ENCODE results near the gene GXYLT2. TPM values are rescaled to one million over a fixed set of nuclear protein-coding genes. Genes with fewer than 3 reads are reported as not detected.

Gene GXYLT2
- total RNA-seq, 1 donor: 77.4 TPM

- no peaks in the 10 kb centered on the region for H3K27me3 ChIP-seq (ENCODE audit: insufficient read depth, low read length)
- H4K20me1 ChIP-seq (ENCODE audit: insufficient read depth, low read length): peaks cover 10% of the 10 kb centered on the region
- no peaks in the 10 kb centered on the region for H3K79me2 ChIP-seq (ENCODE audit: insufficient read depth, low read length)
- H3K4me1 ChIP-seq (ENCODE audit: insufficient read depth, low read length): peaks cover 21% of the 10 kb centered on the region
- H3K9me3 ChIP-seq (ENCODE audit: low read depth, low read length): no peaks in the 10 kb centered on the region
- H3K36me3 ChIP-seq (ENCODE audit: insufficient read depth, low read length): no peaks in the 10 kb centered on the region
- H3K4me3 ChIP-seq (ENCODE audit: insufficient read depth, low read length): no peak overlapping the region
- H2AFZ ChIP-seq (ENCODE audit: low read length): no peak overlapping the region
- no peak overlapping the region for H3K4me2 ChIP-seq (ENCODE audit: insufficient read depth, low read length)
- no peak overlapping the region for H3K27ac ChIP-seq (ENCODE audit: low read depth, low read length)
- no peak for DNase-seq (ENCODE audit: insufficient read length, low spot score, missing footprints)
- TF ChIP-seq CTCF (IDR thresholded peaks at IDR 0.05; ENCODE audit: extremely low read depth, low read depth, low read length): no peak
These were observed 21.7 kb downstream of the GXYLT2 start for GRCh38 chr3:72909591-72909990.

DNA sequence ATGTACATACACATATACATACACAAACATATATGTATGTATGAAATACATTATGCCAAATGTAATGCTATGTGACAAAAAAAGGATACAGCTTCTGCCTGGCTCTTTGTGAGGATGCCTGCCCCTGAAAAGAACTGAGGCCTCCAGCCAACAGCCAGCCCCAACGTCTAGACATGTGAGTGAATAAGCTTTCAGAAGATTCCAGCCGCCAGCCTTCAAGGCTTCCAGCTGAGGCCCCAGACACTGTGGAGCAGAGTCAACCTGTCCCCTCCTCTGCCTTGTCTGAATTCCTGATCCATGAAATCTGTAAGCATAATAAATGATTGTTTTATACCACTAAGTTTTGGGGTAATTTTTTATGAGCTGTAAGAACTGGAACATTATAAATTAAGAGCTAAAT lies 24.7 kb downstream of the GXYLT2 start:
- TF ChIP-seq CTCF (IDR thresholded peaks at IDR 0.05; ENCODE audit: extremely low read depth, low read depth, low read length): no peak
- no peak overlapping the region for H2AFZ ChIP-seq (ENCODE audit: low read length)
- no peaks in the 10 kb centered on the region for H3K79me2 ChIP-seq (ENCODE audit: insufficient read depth, low read length)
- no peaks in the 10 kb centered on the region for H3K9me3 ChIP-seq (ENCODE audit: low read depth, low read length)
- H3K27ac ChIP-seq (ENCODE audit: low read depth, low read length): no peak overlapping the region
- no peak overlapping the region for H3K4me2 ChIP-seq (ENCODE audit: insufficient read depth, low read length)
- no peak for DNase-seq (ENCODE audit: insufficient read length, low spot score, missing footprints)
- H4K20me1 ChIP-seq (ENCODE audit: insufficient read depth, low read length): peaks cover 2% of the 10 kb centered on the region
- no peaks in the 10 kb centered on the region for H3K36me3 ChIP-seq (ENCODE audit: insufficient read depth, low read length)
- no peak overlapping the region for H3K4me3 ChIP-seq (ENCODE audit: insufficient read depth, low read length)
- peaks cover 10% of the 10 kb centered on the region for H3K4me1 ChIP-seq (ENCODE audit: insufficient read depth, low read length)
- no peaks in the 10 kb centered on the region for H3K27me3 ChIP-seq (ENCODE audit: insufficient read depth, low read length)

DNA sequence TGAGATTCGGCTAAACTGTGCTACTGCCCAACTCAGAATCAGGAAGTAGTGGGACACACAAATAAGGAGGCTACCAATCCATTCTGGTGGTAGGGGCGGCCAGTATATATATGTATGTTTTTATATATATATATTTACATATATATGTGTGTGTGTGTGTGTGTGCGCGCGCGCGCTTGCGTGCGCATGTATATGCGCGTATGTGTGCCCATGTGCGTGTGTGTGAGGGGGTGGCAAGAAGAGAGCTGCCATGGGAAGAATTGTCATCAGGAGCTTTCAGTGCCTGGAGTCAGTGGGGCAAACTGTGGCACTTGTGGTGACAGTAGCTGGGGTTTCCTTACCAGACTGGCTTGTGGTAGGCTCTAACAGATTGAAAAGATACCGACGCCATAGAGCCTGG lies 26.5 kb downstream of the GXYLT2 start:
- no peaks in the 10 kb centered on the region for H3K27me3 ChIP-seq (ENCODE audit: insufficient read depth, low read length)
- no peak for TF ChIP-seq CTCF (IDR thresholded peaks at IDR 0.05; ENCODE audit: extremely low read depth, low read depth, low read length)
- peaks cover 3% of the 10 kb centered on the region for H4K20me1 ChIP-seq (ENCODE audit: insufficient read depth, low read length)
- no peak overlapping the region for H3K27ac ChIP-seq (ENCODE audit: low read depth, low read length)
- no peak overlapping the region for H3K4me3 ChIP-seq (ENCODE audit: insufficient read depth, low read length)
- H3K9me3 ChIP-seq (ENCODE audit: low read depth, low read length): no peaks in the 10 kb centered on the region
- DNase-seq (ENCODE audit: insufficient read length, low spot score, missing footprints): peak; percentile 67
- no peaks in the 10 kb centered on the region for H3K4me1 ChIP-seq (ENCODE audit: insufficient read depth, low read length)
- H3K4me2 ChIP-seq (ENCODE audit: insufficient read depth, low read length): no peak overlapping the region
- no peaks in the 10 kb centered on the region for H3K36me3 ChIP-seq (ENCODE audit: insufficient read depth, low read length)
- no peaks in the 10 kb centered on the region for H3K79me2 ChIP-seq (ENCODE audit: insufficient read depth, low read length)
- H2AFZ ChIP-seq (ENCODE audit: low read length): no peak overlapping the region

- Histone ChIP-seq H3K27ac (ENCODE audit: low read depth, low read length) (no peak overlapping the region), H3K36me3 (ENCODE audit: insufficient read depth, low read length) (no peaks in the 10 kb centered on the region)
These were observed 28.4 kb downstream of the GXYLT2 start for GRCh38 chr3:72916250-72916649.

More at GRCh38 chr3:72916250-72916649, 28.4 kb downstream of the GXYLT2 start:
- Histone ChIP-seq H3K4me2 (ENCODE audit: insufficient read depth, low read length) (no peak overlapping the region), H4K20me1 (ENCODE audit: insufficient read depth, low read length) (peaks cover 3% of the 10 kb centered on the region), H3K79me2 (ENCODE audit: insufficient read depth, low read length) (no peaks in the 10 kb centered on the region), H3K4me3 (ENCODE audit: insufficient read depth, low read length) (no peak overlapping the region), H2AFZ (ENCODE audit: low read length) (no peak overlapping the region), H3K4me1 (ENCODE audit: insufficient read depth, low read length) (no peaks in the 10 kb centered on the region), H3K9me3 (ENCODE audit: low read depth, low read length) (no peaks in the 10 kb centered on the region), H3K27me3 (ENCODE audit: insufficient read depth, low read length) (no peaks in the 10 kb centered on the region)
- DNase-seq (ENCODE audit: insufficient read length, low spot score, missing footprints): no peak
- TF ChIP-seq CTCF (IDR thresholded peaks at IDR 0.05; ENCODE audit: extremely low read depth, low read depth, low read length): no peak

Measured in osteoblast (primary cell).